Brain microvascular endothelial cell (primary cell): ENCODE measurements around the gene RELL2.
A peak's percentile ranks its signal among the peaks of the same experiment; 100 is the strongest.

ENCODE experiments used
- DNase-seq: peaks from one replicate; pipeline ENCODE4 v3.0.0-alpha.2; 2020
- H3K27ac ChIP-seq: fragments of 250-450 bp; sonication (Bioruptor Pico); 2 replicates; pipeline ENCODE4 v1.5.1; 2020; ENCODE audit warnings: mild to moderate bottlenecking, moderate library complexity
- H3K27me3 ChIP-seq: fragments of 250-450 bp; sonication (Bioruptor Pico); replicated peaks from 2 replicates; pipeline ENCODE4 v1.5.1; 2020; ENCODE audit warnings: mild to moderate bottlenecking
- H3K36me3 ChIP-seq: fragments of 250-450 bp; sonication (Bioruptor Pico); replicated peaks from 2 replicates; pipeline ENCODE4 v1.5.1; 2020; ENCODE audit warnings: mild to moderate bottlenecking
- H3K4me3 ChIP-seq: 2 replicates; pipeline ENCODE4 v1.5.1; 2011; ENCODE audit warnings: low read depth, mild to moderate bottlenecking, control low read depth, low read length, moderate library complexity
- CTCF ChIP-seq: IDR thresholded peaks from 2 replicates; pipeline ENCODE4 v1.5.1; 2011; ENCODE audit warnings: low read depth, mild to moderate bottlenecking, moderate library complexity, low read length, control low read depth, inconsistent platforms; ENCODE audit errors: missing control alignments
- in situ Hi-C: cut with HindIII; loops from 2 replicates; pipeline ENCODE4 v1.10.0; 2017; ENCODE audit warnings: low sequenced_read_pairs, low pct_ligation_motif_present

The RELL2 gene

GRCh38 chr5:141669520-141669919 is 32.7 kb downstream of the RELL2 start:
- H3K27me3 ChIP-seq: no peaks in the 10 kb centered on the region
- peak; percentile 46 for TF ChIP-seq CTCF
- DNase-seq: no peak

GRCh38 chr5:141672071-141672840 is 35.5 kb downstream of the RELL2 start:
- H3K27me3 ChIP-seq: no peaks in the 10 kb centered on the region
- no peak overlapping the region for H3K4me3 ChIP-seq
- H3K36me3 ChIP-seq: peaks cover 34% of the 10 kb centered on the region
- H3K27ac ChIP-seq: no peak overlapping the region
- no peak for TF ChIP-seq CTCF
- in situ Hi-C loops: no loop called here
- DNase-seq: no peak

More at GRCh38 chr5:141669520-141669919, 32.7 kb downstream of the RELL2 start:
- Histone ChIP-seq H3K27ac (peak overlapping the region; percentile 44), H3K4me3 (no peak overlapping the region), H3K36me3 (peaks cover 33% of the 10 kb centered on the region)
- in situ Hi-C loops: no loop called here

GRCh38 chr5:141672841-141673813 is 36.3 kb downstream of the RELL2 start:
- H3K4me3 ChIP-seq: no peak overlapping the region
- DNase-seq: no peak
- TF ChIP-seq CTCF: no peak
- no peak overlapping the region for H3K27ac ChIP-seq
- in situ Hi-C loops: no loop called here
- peaks cover 36% of the 10 kb centered on the region for H3K36me3 ChIP-seq
- H3K27me3 ChIP-seq: no peaks in the 10 kb centered on the region

GRCh38 chr5:141674747-141675146 is 38.0 kb downstream of the RELL2 start:
- no peak for DNase-seq
- no peak overlapping the region for H3K4me3 ChIP-seq
- no peak overlapping the region for H3K27ac ChIP-seq
- in situ Hi-C loops: no loop called here
- peaks cover 29% of the 10 kb centered on the region for H3K36me3 ChIP-seq
- no peaks in the 10 kb centered on the region for H3K27me3 ChIP-seq
- TF ChIP-seq CTCF: no peak

GRCh38 chr5:141675672-141676071 is 38.9 kb downstream of the RELL2 start:
- no peak for TF ChIP-seq CTCF
- no peak for DNase-seq

More at GRCh38 chr5:141675672-141676071, 38.9 kb downstream of the RELL2 start:
- Histone ChIP-seq H3K4me3 (no peak overlapping the region), H3K27ac (no peak overlapping the region), H3K36me3 (peaks cover 26% of the 10 kb centered on the region), H3K27me3 (no peaks in the 10 kb centered on the region)
- in situ Hi-C loops: no loop called here
